NCI-H2196 treated with DMSO at 0.1 percent for 48 hours (cell line): ENCODE results near the gene GCN1.
"Not testable (repeated sequence)": the region's sequence is repeated elsewhere in the genome, so short reads cannot be mapped to it uniquely, and the experiment has no call there.

Experiments
- DNase-seq: peaks from one replicate; lab custom pipeline; 2025; ENCODE audit not compliant: unreplicated experiment; lab: John Stamatoyannopoulos, UW

GCN1 gene

DNA sequence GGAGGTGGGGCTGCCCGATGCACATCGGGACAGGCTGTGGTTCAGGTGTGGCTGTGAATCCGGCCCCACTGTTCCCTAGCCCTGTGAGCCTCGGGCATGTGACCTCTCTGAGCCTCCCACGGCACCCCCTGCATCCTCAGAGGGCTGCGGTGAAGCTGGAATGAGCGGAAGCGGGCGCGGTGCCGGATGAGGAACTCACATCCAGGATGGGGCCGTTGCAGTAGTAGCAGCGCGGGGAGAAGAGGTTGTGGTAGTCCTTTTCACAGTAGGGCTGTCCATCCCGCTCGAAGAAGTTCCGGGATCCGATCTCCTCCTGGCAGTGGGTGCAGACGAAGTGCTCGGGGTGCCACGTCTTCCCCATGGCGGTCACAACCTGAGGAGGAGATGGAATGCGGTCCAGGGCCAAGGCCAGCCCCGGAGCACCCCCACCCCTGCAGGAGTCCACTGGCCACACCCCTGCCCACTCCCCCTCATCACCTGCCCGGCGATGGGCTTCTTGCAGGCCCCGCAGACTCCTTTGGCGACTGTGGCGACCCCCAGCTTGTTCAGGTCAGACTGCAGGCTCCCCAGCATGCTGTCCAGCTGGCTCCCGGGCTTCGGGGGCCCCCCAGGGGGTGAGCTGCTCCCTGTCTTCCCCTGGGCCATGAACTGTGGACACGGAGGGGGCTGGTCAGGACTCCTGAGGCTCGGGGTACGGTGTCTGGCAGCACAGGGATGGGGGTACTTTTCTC lies 20.3 kb upstream of the GCN1 start:
- no peak for DNase-seq

DNA sequence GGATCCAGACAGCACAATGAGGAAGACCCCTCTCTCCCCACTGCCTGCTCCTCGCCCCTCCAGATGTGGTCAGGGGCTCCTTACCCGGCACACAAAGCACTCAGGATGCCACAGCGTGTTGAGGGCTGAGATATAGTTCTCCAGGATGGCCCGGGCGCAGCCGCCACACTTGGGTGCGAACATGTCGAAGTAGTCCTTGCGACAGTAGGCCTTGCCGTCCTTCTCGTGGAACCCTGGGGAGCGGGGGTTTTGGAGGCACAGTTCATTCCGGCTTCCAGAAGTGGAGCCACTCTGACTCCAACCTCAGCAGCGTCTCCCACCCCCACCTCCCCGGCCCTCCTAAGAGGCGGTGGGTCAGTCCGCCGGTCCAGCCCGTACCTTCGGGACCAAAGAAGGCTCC lies 19.2 kb upstream of the GCN1 start:
- no peak for DNase-seq

DNA sequence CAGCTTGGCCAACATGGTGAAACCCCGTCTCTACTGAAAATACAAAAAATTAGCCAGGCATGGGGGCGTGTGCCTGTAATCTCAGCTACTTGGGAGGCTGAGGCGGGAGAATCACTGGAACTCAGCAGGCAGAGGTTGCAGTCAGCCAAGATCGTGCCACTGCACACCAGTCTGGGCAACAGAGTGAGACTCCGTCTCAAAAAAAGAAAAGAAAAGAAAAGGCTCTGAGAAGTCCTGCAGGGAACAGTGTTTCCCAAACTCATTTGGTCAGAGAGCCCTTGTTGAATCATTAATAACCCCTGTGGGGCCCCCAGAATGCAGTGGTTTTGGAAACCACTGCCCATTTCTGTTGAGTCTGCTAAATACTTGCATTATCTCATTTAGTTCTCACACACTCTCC lies 18.7 kb upstream of the GCN1 start:
- DNase-seq: not testable (repeated sequence)

DNA sequence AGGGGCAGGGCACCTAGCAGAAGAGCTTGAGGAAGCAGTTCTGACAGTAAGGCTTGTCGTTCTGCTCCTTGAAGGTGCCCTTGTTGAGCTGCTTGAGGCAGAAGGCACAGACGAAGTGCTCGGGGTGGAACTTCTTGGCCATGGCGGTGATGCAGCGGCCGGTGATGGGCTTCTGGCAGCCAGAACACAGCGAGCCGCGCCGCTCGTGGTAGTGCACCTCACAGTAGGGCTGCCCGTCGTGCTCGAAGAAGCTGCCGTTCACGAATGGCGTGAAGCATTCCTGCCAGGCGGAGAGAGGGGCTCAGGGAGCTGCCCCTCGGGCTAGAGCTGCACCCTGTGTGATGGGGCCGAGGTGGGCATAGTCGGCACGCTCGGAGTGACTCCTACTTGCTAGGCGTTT lies 17.8 kb upstream of the GCN1 start:
- DNase-seq: no peak

DNA sequence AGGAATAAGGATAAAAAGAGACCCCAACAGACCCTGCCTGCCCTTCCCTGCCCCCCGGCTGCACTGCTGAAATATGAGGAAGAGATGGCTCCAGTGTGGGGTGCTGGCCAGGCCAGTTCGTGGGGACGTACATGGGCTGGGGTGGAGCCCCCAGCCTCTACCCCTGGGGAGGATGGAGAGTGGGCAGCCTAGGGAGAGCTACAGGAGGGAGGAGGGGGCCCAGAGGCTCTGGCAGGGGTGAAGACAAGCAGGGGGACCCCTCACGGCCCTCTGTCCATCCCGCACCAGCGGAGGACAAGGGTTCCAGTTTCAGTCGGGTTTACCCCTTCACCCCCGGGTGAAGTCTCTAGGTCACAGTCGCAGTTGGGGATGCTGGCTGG lies 17.4 kb upstream of the GCN1 start:
- DNase-seq: no peak

DNA sequence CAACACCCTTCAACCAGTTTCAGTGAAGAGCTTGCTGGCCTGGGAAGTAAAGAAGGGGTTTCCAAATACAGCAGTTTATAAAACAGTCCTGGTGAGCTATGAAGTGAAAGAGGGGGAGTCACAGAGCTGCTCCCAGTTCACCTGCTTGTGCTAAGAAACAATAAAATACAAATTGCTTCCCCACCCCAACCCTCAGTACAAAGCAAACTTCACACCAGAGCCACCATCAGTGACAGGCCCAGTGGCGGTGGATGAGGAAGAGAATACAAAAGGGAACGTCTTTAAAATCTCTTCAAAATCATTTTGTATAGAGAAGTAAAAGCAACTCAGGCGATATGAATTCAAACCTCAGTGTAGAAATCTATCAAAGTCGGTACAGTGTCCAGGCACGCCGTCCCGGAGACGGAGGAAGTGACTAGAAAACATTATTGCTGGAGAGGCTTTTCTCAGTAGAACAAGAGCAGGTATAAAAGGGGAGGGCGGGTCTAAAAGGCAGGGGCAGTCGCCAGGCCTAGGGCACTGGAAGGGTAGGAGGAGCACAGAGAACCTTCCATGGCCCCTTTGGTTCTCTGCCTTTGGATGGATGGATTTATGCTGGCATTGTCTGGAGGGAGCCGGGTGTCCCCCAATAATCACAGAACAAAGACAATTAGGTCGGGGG lies 16.9 kb upstream of the GCN1 start:
- no peak for DNase-seq

DNA sequence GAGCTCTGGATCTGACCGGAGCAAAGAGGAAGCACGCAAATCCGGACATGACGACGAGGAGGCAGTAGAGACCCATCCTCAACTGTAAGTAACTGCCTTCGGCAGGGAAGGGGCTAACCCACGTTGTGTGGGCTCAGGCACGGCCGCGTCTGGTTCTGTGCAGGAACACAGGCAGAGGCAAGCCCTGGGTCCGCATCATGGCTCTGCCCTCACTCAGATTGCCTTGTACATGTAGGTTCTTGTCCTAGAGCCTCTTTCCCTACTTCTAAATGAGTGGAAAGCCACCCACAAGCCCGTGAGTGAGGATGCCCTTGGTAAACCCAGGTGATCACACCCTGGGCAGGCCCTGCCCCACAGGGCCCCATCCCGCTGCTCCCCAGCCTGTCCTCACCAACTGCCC lies 15.3 kb upstream of the GCN1 start:
- no peak for DNase-seq

DNA sequence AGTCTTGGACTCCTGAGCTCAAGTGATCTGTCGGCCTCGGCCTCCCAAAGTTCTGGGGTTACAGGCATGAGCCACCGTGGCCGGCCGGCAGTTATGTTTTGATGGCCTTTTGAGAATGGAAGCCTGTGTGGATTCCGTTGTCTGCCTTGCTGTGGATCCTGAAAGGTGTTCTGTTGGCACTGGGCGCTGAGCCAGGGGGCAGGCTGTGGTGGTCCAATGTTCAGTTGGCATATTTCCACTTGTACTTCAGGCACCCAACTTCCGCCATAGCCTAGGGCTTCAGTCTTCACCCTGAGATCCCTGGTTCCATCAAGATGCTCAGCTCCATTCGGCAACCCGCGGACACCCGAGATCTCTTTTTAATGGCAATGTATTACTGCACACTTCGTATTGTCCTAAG lies 12.7 kb upstream of the GCN1 start:
- DNase-seq: no peak

DNA sequence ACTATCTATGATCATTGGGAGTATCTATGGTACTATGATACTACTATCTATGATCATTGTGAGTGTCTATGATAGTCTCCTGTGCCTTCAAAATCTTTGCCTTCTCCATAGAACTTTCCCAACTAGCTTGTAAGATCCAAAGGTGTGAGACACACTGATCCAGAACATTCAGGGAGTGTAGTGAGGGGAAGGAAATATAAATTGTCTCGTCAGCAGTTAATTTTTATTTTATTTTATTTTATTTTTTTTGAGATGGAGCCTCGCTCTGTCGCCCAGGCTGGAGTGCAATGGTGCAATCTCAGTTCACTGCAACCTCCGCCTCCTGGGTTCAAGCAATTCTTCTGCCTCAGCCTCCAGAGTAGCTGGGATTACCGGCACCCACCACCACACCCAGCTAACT lies 12.3 kb upstream of the GCN1 start:
- not testable (repeated sequence) for DNase-seq

DNA sequence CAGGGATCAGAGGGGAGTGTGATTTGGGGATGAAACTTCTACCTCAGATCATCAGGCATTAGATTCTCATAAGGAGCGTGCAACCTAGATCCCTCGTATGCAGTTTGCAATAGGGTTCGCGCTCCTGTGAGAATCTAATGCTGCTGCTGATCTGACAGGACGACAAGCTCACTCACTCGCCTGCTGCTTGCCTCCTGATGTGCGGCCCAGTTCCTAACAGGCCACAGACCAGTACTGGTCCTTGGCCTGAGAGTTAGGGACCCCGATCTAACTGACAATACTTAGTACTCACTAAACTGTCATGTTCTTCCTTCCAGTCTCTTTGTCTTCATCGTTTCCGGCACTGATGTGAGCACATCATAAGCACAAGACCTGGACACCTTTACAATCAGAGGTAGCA lies 11.7 kb upstream of the GCN1 start:
- no peak for DNase-seq

DNA sequence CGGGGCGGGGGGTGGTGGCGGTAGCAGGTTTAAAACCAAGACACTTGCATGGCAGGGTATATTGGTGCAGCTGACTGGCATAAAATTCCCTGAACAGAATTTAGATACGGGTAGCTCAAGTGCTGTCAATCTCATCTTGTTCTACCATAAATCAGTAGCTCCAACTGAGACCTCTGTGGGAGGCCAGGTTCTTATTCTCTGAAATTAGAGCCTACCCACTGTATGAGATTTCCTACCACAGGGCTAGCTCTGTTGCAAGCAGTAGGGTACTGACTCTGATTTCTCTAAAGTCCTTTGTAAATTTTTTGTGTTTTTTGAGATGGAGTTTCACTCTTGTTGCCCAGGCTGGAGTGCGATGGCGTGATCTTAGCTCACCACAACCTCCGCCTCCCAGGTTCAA lies 9.7 kb upstream of the GCN1 start:
- no peak for DNase-seq

DNA sequence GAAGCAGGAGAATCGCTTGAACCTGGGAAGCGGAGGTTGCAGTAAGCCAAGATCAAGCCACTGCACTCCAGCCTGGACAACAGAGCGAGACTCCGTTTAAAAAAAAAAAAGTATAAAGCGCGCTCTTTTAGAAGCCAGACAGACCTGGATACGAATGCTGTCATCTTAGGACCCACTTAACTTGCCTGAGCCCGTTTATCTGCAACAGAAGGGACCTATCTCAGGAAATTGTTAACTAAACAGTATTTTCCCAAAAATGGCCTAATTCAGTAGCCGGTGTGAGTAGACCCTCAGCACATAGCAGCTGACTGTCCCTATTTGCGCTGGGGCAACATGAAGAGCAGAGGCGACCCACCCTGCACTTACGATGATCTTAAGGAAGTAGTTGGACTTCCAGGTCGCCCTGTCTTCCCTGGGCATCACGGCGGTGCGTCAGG lies 5.9 kb upstream of the GCN1 start:
- no peak for DNase-seq

DNA sequence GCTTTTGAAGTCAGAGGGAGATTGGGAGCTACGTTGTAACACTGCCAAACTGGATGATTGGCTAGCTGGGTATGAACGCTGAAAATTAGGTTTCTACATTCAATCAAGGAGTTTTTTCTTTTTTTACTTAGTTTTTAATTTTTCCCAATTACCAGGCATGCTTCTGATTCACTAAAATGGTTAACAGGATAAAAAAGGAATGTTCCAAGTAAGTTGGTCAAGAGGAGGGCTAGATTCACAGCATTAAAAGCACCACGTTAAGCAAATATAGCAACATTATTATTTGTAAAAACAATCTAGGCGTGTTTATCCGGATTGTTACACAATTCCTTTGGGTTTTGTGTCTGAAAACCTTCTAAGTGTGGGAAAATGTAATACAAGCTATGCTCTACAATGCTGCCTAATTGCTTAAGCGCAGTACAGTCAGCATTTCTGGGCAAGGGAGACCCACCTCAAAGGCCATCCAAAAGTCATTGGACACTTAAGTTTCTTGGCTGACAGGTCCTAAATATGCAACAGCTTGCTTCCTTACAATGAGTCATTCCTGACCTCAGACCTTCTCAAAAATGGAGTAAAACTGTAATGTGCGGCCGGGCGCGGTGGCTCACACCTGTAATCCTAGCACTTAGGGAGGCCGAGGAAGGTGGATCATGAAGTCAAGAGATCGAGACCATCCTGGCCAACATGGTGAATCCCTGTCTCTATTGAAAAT lies 5.2 kb upstream of the GCN1 start:
- no peak for DNase-seq

DNA sequence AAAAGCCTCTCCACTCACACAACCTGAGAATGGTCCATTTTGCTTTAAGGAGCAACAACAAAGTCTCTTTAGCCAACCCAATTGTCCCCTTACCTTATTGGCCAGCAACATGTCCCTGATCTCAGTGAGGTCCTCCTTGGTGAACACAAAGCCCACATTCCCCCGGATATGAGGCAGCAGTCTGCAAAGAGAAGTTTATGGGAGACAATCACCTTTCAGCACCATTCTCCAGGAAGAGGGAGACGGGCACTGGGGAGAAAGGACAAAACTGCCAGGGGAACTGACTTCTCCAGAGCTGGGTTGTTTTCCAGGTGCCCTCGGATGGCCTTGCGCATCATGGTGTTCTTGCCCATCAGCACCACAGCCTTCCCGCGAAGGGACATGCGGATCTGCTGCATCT lies 4.5 kb upstream of the GCN1 start:
- DNase-seq: no peak

DNA sequence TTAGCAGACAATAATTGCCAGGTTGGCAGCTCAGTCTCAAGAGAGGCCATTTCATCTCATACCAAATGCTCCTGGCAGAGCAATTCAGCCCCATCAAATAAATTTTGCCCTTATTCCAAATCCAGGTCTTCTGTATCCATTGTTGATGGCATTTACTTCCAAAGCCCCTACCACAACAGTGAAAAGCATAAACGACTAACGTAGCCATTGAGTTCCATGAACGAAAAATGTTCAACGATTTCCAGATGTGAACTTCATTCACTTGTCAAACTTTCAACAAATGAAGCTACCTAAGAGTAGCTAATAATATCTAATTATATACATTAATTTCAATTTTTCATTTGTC lies 3.0 kb upstream of the GCN1 start:
- no peak for DNase-seq

DNA sequence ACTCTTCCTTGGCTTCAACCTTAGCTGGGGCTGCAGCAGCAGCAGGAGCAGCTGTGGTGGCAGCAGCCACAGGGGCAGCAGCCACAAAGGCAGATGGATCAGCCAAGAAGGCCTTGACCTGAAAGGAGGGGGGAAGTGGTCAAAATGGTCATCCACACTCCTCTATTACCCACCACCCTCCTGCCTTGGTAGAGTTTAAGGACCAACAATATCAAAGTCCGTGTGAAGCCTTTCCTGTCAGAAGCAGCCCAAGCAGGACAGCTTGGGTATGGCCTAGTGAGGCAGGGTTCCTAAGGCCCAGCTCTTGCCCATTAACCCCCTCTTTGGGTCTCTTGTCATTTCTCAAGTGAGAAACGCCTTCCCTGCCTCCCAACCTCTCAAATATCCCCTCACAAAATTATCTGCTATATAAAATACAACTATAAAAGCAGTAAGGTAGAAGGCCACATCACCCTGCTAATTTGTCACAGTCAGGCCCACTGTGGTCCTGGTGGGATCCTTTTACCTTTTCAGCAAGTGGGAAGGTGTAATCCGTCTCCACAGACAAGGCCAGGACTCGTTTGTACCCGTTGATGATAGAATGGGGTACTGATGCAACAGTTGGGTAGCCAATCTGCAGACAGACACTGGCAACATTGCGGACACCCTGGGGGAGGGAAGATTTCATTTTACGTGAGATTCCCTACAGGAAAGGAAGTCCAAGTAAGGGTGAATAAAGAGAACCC lies 2.5 kb upstream of the GCN1 start:
- not testable (repeated sequence) for DNase-seq

DNA sequence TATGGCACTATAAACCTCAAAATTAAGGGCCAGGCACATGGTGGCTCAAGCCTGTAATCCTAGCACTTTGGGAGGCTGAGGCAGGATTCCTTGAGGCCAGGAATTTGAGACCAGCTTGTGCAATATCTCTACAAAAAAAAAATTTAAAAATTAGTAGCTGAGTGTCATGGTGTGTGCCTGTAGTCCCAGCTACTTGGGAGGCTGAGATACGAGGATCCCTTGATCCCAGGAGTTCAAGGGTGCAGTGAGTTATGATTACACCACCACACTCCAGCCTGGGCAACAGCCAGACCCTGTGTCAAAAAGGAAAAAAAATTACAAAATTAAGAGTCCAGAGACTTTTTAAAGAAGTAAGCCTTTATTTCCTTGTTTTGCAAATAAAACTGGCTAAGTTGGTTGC lies 1.8 kb upstream of the GCN1 start:
- no peak for DNase-seq

DNA sequence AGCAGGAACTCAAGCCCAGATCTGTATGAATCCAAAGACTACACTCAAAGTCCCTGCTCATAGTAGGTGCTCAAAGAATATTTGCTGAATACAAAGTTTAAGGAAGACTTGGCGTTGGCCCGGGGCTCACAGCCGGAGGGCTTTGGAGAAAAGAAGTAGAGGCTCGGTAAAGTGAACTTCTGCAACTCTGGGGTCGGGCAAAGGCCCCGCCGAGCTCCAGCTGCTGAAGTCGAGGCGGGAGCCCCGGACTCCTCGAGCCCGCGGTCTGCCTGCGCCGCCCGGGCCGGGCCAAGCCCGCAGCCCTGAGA lies 335 bp downstream of the GCN1 start:
- no peak for DNase-seq

DNA sequence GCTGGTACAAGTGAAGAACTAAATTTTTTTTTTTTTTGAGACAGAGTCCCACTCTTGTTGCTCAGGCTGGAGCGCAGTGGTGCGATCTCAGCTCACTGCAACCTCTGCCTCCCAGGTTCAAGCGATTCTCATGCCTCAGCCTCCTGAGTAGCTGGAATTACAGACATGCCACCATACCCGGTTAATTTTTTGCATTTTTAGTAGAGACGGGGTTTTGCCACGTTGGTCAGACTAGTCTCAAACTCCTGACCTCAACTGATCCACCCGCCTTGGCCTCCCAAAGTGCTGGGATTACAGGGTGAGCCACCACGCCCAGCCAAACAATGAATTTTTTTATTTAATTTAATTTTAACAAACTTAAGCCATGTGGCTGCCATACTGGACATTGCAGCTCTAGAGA lies 1.2 kb downstream of the GCN1 start:
- DNase-seq: not testable (repeated sequence)

DNA sequence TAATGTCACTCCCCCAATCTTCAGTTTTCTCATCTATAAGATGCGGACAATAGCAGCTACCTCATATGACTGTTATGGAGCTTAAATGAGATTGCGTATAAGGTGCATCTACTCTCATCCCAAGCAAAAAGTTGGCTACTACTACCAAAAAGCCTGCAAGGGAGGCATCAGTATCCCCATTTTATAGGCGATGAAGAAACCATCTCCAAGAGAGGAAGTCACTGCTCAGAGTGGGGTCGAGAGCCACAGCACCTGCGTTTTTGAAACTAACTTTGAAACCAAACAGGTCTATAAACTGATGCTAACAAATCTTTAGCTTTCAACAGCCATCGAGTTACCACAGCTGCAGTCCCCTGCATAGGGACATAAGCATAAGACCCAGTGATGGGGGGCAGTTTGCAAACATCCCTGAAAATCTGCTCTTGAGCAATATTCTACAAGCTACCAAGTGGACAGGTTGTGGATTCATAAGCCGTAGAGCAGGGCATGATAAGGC lies 3.5 kb downstream of the GCN1 start:
- DNase-seq: no peak

DNA sequence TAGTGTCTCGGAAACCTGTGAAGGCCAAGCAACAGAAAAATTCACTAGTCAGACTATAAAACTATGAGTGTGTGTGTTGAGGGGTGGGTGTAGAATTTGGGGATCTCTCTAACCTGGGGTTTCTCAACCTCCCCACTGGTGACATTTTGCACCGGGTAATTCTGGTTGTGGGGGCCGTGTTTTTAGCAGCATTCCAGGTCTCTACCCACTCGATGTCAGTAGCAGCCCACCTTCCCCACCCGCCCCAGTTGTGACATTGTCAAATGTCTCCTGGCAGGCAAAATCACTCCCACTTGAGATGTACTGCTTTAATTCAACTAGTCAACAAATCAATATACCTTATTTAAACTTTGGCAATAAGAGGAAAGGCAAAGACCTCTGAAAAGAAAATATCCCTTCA lies 4.1 kb downstream of the GCN1 start:
- no peak for DNase-seq

DNA sequence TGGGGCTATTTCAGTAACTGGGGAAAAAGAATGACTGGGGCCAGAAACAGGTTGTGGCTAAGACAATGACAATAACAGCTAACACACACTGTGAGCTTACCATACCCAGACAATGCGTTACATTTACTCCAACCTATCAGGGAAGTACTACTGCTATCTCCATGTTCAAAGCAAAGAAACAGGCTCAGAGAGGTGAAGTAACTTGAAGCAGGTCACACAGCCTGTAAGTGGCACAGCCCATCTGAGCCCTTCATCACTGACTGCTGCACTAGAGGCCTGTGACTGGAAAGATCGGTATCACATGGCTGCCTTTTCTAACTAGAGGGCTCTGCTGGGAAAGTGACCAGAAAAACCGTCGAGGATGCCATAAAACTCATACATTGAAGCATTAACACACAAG lies 7.9 kb downstream of the GCN1 start:
- no peak for DNase-seq
